Endothelial cell (in vitro differentiated cells): Measurements from ENCODE around the gene PDZD2. TPM values are rescaled to one million over a fixed set of nuclear protein-coding genes. Genes with fewer than 3 reads are reported as not detected.

Experiments used
- DNase-seq: peaks from one replicate; pipeline ENCODE4 v3.0.0; 2021; ENCODE audit warnings: low spot score
- H3K27ac Mint-ChIP-seq: one replicate; pipeline ENCODE4 v1.8.0; 2021; ENCODE audit warnings: mixed read lengths, inconsistent platforms; ENCODE audit not compliant: unreplicated experiment
- H3K27me3 Mint-ChIP-seq: one replicate; pipeline ENCODE4 v1.8.0; 2021; ENCODE audit warnings: mild to moderate bottlenecking, moderate library complexity, mixed read lengths, inconsistent platforms; ENCODE audit not compliant: unreplicated experiment
- H3K36me3 Mint-ChIP-seq: one replicate; pipeline ENCODE4 v1.8.0; 2021; ENCODE audit warnings: mild to moderate bottlenecking, low read depth, mixed read lengths, inconsistent platforms; ENCODE audit not compliant: unreplicated experiment
- H3K4me1 Mint-ChIP-seq: one replicate; pipeline ENCODE4 v1.8.0; 2021; ENCODE audit warnings: mild to moderate bottlenecking, mixed read lengths, inconsistent platforms; ENCODE audit not compliant: unreplicated experiment
- H3K4me3 Mint-ChIP-seq: one replicate; pipeline ENCODE4 v1.8.0; 2021; ENCODE audit warnings: mild to moderate bottlenecking, mixed read lengths, inconsistent platforms; ENCODE audit not compliant: unreplicated experiment
- H3K9me3 Mint-ChIP-seq: one replicate; pipeline ENCODE4 v1.8.0; 2021; ENCODE audit warnings: mixed read lengths, inconsistent platforms; ENCODE audit not compliant: unreplicated experiment
- total RNA-seq: library from RNA; stranded (reverse); fragmentation: NEBNext Ultra II Directional; extraction: Animal tissue kit (Norgen Biotek cat#: 25700); gene quantifications from one replicate; pipeline ENCODE4 v1.2.1, GENCODE V29; 2021; ENCODE audit not compliant: unreplicated experiment
- TF ChIP-seq, protein P1 (sequence below): fragments of 200-600 bp; sonication (generic); IDR thresholded peaks from one replicate; pipeline ENCODE4 v1.5.0; 2021; ENCODE audit warnings: antibody characterized with exemption; ENCODE audit not compliant: unreplicated experiment

PDZD2 gene
- total RNA-seq, 1 donor from 2014 or later: 71.1 TPM

DNA sequence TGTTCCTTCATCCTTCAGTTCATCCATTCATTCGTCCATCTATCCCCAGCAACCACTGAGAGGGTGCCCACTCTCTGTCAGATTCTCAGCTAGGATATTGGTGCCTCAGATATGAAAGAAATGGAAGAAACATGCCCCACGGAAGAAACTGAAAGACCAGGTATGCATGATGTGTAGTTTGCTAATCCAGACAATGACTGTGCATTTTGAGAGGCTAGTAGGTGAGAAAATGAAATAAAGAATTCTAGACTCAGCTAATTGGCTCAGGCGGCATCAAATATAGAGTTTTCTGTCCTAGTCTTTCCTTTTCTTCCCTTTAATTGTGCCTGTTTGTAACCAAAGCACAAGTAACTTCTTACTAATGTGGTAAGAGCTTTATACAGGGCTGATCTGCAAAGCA is 104.7 kb downstream of the PDZD2 start:
- DNase-seq: no peak

DNA sequence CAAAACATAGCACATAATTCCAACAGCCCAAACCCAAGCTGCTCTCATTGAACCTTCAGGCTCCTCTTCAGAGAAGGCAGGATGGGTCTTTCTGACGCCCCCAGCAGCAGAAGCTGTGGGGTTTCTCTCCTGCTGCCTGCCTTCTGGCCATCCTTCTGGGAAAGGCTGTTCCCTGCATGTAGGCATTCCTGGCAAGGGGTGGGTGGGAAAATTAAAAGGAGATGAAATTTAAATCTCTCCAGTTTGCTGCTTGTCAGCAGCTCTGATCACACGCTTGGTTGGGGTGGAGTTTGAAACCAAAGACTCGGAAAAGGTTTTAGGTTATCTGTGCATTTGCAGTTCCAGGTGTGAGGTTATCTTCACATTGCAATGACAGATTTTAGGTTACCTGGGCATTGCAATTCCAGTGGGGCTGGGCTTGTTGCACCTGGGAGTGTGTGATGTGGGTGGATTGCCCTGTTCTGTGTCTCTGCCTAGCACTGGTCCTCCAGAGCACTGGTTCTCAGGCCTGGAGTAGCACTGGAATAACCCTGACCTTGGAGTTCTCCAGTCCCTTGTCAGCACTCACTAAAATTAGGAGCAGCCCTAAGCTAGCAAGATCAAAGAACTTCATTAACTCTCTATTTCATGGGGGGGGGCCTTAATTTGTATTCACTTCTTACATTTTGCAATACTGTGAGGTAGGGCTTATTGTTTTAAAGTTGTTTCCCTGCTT is 109.7 kb downstream of the PDZD2 start:
- Mint-ChIP-seq H3K9me3 (no peaks in the 10 kb centered on the region), H3K27ac (no peak overlapping the region), H3K4me3 (no peak overlapping the region), H3K27me3 (peaks cover 2% of the 10 kb centered on the region), H3K4me1 (no peaks in the 10 kb centered on the region), H3K36me3 (no peaks in the 10 kb centered on the region)
- no peak for DNase-seq
- TF ChIP-seq, protein P1, sequence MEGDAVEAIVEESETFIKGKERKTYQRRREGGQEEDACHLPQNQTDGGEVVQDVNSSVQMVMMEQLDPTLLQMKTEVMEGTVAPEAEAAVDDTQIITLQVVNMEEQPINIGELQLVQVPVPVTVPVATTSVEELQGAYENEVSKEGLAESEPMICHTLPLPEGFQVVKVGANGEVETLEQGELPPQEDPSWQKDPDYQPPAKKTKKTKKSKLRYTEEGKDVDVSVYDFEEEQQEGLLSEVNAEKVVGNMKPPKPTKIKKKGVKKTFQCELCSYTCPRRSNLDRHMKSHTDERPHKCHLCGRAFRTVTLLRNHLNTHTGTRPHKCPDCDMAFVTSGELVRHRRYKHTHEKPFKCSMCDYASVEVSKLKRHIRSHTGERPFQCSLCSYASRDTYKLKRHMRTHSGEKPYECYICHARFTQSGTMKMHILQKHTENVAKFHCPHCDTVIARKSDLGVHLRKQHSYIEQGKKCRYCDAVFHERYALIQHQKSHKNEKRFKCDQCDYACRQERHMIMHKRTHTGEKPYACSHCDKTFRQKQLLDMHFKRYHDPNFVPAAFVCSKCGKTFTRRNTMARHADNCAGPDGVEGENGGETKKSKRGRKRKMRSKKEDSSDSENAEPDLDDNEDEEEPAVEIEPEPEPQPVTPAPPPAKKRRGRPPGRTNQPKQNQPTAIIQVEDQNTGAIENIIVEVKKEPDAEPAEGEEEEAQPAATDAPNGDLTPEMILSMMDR: no peak

More for the DNA sequence above, 104.7 kb downstream of the PDZD2 start:
- Mint-ChIP-seq H3K4me3 (no peak overlapping the region), H3K4me1 (no peaks in the 10 kb centered on the region), H3K9me3 (no peaks in the 10 kb centered on the region), H3K36me3 (peaks cover 4% of the 10 kb centered on the region), H3K27me3 (no peaks in the 10 kb centered on the region), H3K27ac (no peak overlapping the region)
- TF ChIP-seq, protein P1: no peak

DNA sequence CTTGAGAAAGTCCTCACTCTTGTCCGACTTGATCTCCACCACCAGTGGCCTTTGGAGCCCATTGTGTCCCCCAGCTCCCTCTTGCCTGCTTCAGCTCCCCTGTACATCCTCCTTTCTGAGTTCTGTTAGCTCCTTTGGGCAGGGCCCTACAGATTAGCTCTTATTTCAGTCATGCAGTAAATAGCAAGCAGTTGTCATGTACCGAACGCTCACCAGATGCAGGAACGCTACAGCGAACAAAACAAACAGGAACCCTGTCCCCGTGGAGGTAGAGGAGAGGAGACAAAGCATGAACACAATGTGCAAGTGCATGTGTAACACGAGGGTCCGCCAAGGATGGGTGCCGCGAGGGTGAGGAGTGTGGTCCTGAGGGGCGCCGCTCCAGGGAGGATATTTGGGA is 111.3 kb downstream of the PDZD2 start:
- Mint-ChIP-seq H3K9me3 (no peaks in the 10 kb centered on the region), H3K36me3 (no peaks in the 10 kb centered on the region), H3K4me1 (no peaks in the 10 kb centered on the region), H3K4me3 (no peak overlapping the region), H3K27ac (no peak overlapping the region), H3K27me3 (peaks cover 2% of the 10 kb centered on the region)
- TF ChIP-seq, protein P1: no peak
- no peak for DNase-seq

DNA sequence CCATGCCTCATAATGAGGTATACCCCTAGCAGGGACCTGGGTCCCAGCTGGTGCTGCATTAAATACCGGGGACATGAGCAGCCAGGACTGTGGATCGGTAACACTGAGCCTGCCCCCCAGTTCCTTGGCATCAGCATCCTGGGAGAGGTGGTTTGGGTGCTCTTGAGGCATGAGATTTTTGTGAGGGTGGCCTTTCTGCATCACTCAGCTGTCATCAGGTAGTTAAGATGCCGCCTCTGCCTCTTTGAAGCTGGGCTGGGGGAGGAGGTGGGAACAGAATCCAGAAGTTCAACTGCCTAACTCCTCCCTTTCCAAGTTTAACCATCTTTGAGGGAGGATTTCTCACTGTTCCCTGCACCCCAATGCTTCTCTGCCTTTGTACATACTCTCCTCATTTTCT is 112.7 kb downstream of the PDZD2 start:
- Mint-ChIP-seq H3K4me3 (no peak overlapping the region), H3K27me3 (peaks cover 2% of the 10 kb centered on the region), H3K9me3 (no peaks in the 10 kb centered on the region), H3K27ac (no peak overlapping the region), H3K4me1 (no peaks in the 10 kb centered on the region), H3K36me3 (no peaks in the 10 kb centered on the region)
- TF ChIP-seq, protein P1: no peak
- DNase-seq: no peak

DNA sequence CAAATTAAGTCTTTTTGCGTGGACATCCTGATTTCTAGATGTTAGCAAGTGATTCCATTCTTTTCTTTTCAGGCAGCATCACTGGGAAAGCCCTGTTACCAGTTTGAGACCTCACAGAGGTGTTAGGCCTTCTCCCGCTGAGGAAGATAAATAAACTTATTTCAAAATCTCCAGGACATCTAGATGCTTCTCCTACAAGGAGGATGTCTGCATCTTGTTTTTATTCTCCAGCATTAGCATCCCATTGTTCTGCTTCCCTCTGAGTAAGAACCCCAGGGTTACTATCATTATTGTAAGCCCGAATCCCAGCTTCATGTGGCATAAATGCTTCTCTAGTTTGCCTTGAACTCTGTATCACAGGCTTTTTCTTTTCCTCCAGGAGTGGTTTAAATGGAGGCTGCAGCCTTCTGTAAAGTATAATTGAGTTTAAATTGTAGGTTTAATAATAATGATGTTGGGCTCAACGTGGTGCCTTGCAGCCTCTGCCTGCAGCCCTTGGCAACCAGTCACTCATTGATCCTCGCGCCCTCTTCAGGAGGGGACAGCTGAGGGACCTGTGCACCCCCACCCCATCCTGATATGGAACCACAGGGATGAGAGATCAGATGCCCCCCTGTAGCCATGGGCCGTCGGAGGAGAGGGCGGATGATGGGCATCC is 114.9 kb downstream of the PDZD2 start:
- no peak for DNase-seq
- Mint-ChIP-seq H3K27ac (no peak overlapping the region), H3K27me3 (peaks cover 7% of the 10 kb centered on the region), H3K9me3 (no peaks in the 10 kb centered on the region), H3K4me1 (peaks cover 3% of the 10 kb centered on the region), H3K36me3 (no peaks in the 10 kb centered on the region), H3K4me3 (no peak overlapping the region)
- TF ChIP-seq, protein P1: no peak
